Measurements from ENCODE around the gene RPL31. TPM values are rescaled to one million over a fixed set of nuclear protein-coding genes. Genes with fewer than 3 reads are reported as not detected.

The RPL31 gene
- total RNA-seq, 1 experiment from 2014 or later: 1,648 TPM

- intact Hi-C loops (cut with micrococcal nuclease): no loop called here
- peaks cover 5% of the 10 kb centered on the region for H3K4me1 Mint-ChIP-seq (ENCODE audit: insufficient read depth, unreplicated experiment)
- no TSS peak for BruUV-seq (replicated peaks)
- peaks cover 21% of the 10 kb centered on the region for H3K36me3 Mint-ChIP-seq (ENCODE audit: insufficient read depth, unreplicated experiment)
- no peaks in the 10 kb centered on the region for H3K27me3 Mint-ChIP-seq (ENCODE audit: insufficient read depth, unreplicated experiment)
- H3K4me3 Mint-ChIP-seq (ENCODE audit: unreplicated experiment): no peak overlapping the region
- POLR2A ChIA-PET: interaction anchor here (0.8 kb wide), 1 partner anchor 364 kb away, joined by 3 read pairs; no protein-coding TSS in a partner anchor
- CTCF ChIA-PET: interaction anchor here (0.6 kb wide), 1 partner anchor 207 kb away, joined by 4 read pairs; no protein-coding TSS in a partner anchor
- no peak overlapping the region for H3K27ac Mint-ChIP-seq (ENCODE audit: low read depth, unreplicated experiment)
- no peaks in the 10 kb centered on the region for H3K9me3 Mint-ChIP-seq (ENCODE audit: unreplicated experiment)
- DNase-seq (ENCODE audit: unreplicated experiment): no peak
- TF ChIP-seq CTCF (IDR thresholded peaks at IDR 0.05; ENCODE audit: unreplicated experiment): no peak
Measured at GRCh38 chr2:100998235-100998573, 3.9 kb upstream of the RPL31 start.

GRCh38 chr2:100999995-101000394 lies 2.1 kb upstream of the RPL31 start:
- no peaks in the 10 kb centered on the region for H3K27me3 Mint-ChIP-seq (ENCODE audit: insufficient read depth, unreplicated experiment)
- TF ChIP-seq CTCF (IDR thresholded peaks at IDR 0.05; ENCODE audit: unreplicated experiment): no peak
- intact Hi-C loops (cut with micrococcal nuclease): loop anchor here (5.0 kb wide), 2 partner anchors 268 to 393 kb away; no protein-coding TSS in a partner anchor
- H3K27ac Mint-ChIP-seq (ENCODE audit: low read depth, unreplicated experiment): no peak overlapping the region
- peaks cover 34% of the 10 kb centered on the region for H3K36me3 Mint-ChIP-seq (ENCODE audit: insufficient read depth, unreplicated experiment)
- no TSS peak for BruUV-seq (replicated peaks)
- ChIA-PET CTCF (interaction anchor here (0.7 to 1.2 kb wide), 2 partner anchors 270 to 394 kb away, joined by 3 to 5 read pairs; no protein-coding TSS in a partner anchor), POLR2A (interaction anchor here (0.6 to 1.2 kb wide), 3 partner anchors 47 to 200 kb away, joined by 3 read pairs; no protein-coding TSS in a partner anchor)
- H3K4me1 Mint-ChIP-seq (ENCODE audit: insufficient read depth, unreplicated experiment): peaks cover 17% of the 10 kb centered on the region
- DNase-seq (ENCODE audit: unreplicated experiment): no peak
- no peak overlapping the region for H3K4me3 Mint-ChIP-seq (ENCODE audit: unreplicated experiment)
- H3K9me3 Mint-ChIP-seq (ENCODE audit: unreplicated experiment): no peaks in the 10 kb centered on the region

GRCh38 chr2:101002562-101003277 lies 631 bp downstream of the RPL31 start:
- ChIA-PET POLR2A (interaction anchor here (0.6 to 3.0 kb wide), 35 partner anchors 8 to 697 kb away, joined by 3 to 37 read pairs (median 5); partner anchors contain the start of genes CNOT11, NPAS2, PDCL3 and TBC1D8), CTCF (interaction anchor here (0.6 to 3.9 kb wide), 16 partner anchors 10 to 420 kb away, joined by 3 to 18 read pairs (median 4); no protein-coding TSS in a partner anchor)
- peaks cover 19% of the 10 kb centered on the region for H3K4me1 Mint-ChIP-seq (ENCODE audit: insufficient read depth, unreplicated experiment)
- TSS peak; percentile 62 for BruUV-seq (replicated peaks)
- peak overlapping the region; percentile 99 for H3K27ac Mint-ChIP-seq (ENCODE audit: low read depth, unreplicated experiment)
- no peaks in the 10 kb centered on the region for H3K9me3 Mint-ChIP-seq (ENCODE audit: unreplicated experiment)
- intact Hi-C loops (cut with micrococcal nuclease): loop anchor here (5.0 kb wide), 2 partner anchors 270 to 395 kb away; no protein-coding TSS in a partner anchor
- no peak for TF ChIP-seq CTCF (IDR thresholded peaks at IDR 0.05; ENCODE audit: unreplicated experiment)
- no peaks in the 10 kb centered on the region for H3K27me3 Mint-ChIP-seq (ENCODE audit: insufficient read depth, unreplicated experiment)
- DNase-seq (ENCODE audit: unreplicated experiment): no peak
- peak overlapping the region; percentile 92 for H3K4me3 Mint-ChIP-seq (ENCODE audit: unreplicated experiment)
- H3K36me3 Mint-ChIP-seq (ENCODE audit: insufficient read depth, unreplicated experiment): peaks cover 57% of the 10 kb centered on the region

- Mint-ChIP-seq H3K4me1 (ENCODE audit: insufficient read depth, unreplicated experiment) (peaks cover 22% of the 10 kb centered on the region), H3K27ac (ENCODE audit: low read depth, unreplicated experiment) (peak overlapping the region; percentile 99), H3K36me3 (ENCODE audit: insufficient read depth, unreplicated experiment) (peaks cover 63% of the 10 kb centered on the region), H3K4me3 (ENCODE audit: unreplicated experiment) (peak overlapping the region; percentile 92), H3K9me3 (ENCODE audit: unreplicated experiment) (no peaks in the 10 kb centered on the region), H3K27me3 (ENCODE audit: insufficient read depth, unreplicated experiment) (no peaks in the 10 kb centered on the region)
- no peak for TF ChIP-seq CTCF (IDR thresholded peaks at IDR 0.05; ENCODE audit: unreplicated experiment)
- POLR2A ChIA-PET: interaction anchor here (0.6 to 3.0 kb wide), 26 partner anchors 9 to 408 kb away, joined by 3 to 37 read pairs (median 5); partner anchors contain the start of genes CNOT11 and TBC1D8
- intact Hi-C loops (cut with micrococcal nuclease): loop anchor here (5.0 kb wide), 2 partner anchors 271 to 396 kb away; no protein-coding TSS in a partner anchor
- no TSS peak for BruUV-seq (replicated peaks)
- CTCF ChIA-PET: interaction anchor here (0.6 to 3.9 kb wide), 17 partner anchors 9 to 399 kb away, joined by 3 to 18 read pairs (median 3); no protein-coding TSS in a partner anchor
- no peak for DNase-seq (ENCODE audit: unreplicated experiment)
Measured at GRCh38 chr2:101003278-101003775, 1.2 kb downstream of the RPL31 start.

Data from MCF 10A (cell line).